AG04449 (cell line): ENCODE measurements around the gene TLN1.

Experiments used
- CTCF ChIA-PET: fragments of 350-600 bp; formaldehyde crosslinking; extraction: SDS; loops from one replicate; lab custom pipeline; 2021; ENCODE audit warnings: antibody characterized with exemption; lab: Yijun Ruan, JAX
- POLR2A ChIA-PET: fragments of 400-600, 350-600 bp; formaldehyde crosslinking; extraction: SDS; loops from one replicate; lab custom pipeline; 2020; ENCODE audit warnings: antibody characterized with exemption, inconsistent platforms; lab: Yijun Ruan, JAX
- DNase-seq: peaks from one replicate; pipeline ENCODE4 v3.0.0-alpha.2; 2010; ENCODE audit warnings: low read depth, low spot score
- H3K4me3 ChIP-seq: 2 replicates; pipeline ENCODE4 v1.5.1; 2011; ENCODE audit warnings: low read depth, mild to moderate bottlenecking, control low read depth, low read length
- TF ChIP-seq, protein P1 (sequence below): IDR thresholded peaks from one replicate; pipeline ENCODE4 v1.5.1; 2011; ENCODE audit warnings: mild to moderate bottlenecking, moderate library complexity, low read length, control low read depth, inconsistent platforms; ENCODE audit not compliant: insufficient read depth; ENCODE audit errors: missing control alignments

The TLN1 gene

DNA sequence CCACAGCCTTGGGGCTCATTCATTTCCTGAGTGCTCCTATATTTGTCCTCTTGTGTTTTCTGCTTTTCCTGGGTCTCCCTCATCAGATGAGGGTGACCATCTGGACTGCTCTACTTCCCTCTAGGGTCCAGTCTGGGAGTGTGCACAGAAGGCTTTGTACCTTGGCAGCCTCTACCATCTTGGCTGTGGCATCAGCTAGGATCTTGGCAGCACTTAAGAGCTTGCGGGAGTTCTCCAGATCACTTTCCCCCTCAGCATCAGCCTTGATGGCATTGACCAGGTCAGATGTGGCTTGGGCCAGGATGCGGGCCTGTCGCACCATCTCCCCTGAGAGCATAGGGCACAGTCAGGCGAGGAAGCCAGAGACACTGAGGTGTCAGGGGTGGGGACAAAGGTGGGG lies 15.8 kb downstream of the TLN1 start:
- ChIA-PET CTCF (interaction anchor here (1.7 to 34.3 kb wide), 3 partner anchors 2 to 58 kb away, joined by 5 to 816 read pairs (median 816); partner anchors contain the start of genes CCDC107, CREB3, RMRP and TLN1), POLR2A (interaction anchor here (0.6 to 4.7 kb wide), 3 partner anchors 9 to 28 kb away, joined by 3 to 36 read pairs (median 3); no protein-coding TSS in a partner anchor)
- TF ChIP-seq, protein P1, sequence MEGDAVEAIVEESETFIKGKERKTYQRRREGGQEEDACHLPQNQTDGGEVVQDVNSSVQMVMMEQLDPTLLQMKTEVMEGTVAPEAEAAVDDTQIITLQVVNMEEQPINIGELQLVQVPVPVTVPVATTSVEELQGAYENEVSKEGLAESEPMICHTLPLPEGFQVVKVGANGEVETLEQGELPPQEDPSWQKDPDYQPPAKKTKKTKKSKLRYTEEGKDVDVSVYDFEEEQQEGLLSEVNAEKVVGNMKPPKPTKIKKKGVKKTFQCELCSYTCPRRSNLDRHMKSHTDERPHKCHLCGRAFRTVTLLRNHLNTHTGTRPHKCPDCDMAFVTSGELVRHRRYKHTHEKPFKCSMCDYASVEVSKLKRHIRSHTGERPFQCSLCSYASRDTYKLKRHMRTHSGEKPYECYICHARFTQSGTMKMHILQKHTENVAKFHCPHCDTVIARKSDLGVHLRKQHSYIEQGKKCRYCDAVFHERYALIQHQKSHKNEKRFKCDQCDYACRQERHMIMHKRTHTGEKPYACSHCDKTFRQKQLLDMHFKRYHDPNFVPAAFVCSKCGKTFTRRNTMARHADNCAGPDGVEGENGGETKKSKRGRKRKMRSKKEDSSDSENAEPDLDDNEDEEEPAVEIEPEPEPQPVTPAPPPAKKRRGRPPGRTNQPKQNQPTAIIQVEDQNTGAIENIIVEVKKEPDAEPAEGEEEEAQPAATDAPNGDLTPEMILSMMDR, result no peak
- DNase-seq, result no peak
- no peak overlapping the region for H3K4me3 ChIP-seq

DNA sequence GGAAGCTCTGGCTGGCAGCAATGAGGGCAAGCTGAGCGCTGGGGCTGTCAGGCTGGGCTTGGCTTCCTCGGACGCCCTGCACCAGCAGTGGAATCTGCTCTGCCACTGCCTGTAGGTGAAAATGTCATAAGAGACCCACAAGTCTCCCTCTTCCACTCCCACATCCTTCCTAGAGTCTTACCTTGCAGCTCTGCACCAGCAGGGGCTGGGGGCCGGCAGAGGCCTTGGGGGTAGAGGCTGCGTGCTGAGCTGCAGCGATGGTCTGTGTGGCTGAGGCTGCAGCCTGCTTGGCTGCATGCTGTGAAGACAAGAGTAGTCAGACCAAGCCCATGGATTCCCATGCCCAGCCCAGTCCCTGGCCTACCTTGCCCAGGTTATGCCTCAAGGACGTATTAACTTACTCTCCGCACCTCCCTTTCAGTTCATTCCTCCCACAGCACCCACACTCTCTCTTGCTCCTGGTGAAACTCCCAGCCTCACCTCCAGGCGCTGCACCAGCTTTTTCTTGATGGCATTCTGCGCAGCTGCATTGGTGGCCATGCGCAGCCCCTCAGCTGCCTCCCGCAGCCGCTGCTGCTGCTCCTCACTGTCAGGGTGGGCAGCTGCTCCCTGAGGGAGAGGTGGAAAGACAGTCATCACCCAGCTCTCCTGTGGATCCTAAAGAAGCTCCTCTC lies 17.3 kb downstream of the TLN1 start:
- no peak overlapping the region for H3K4me3 ChIP-seq
- TF ChIP-seq, protein P1, result no peak
- DNase-seq, result no peak
- ChIA-PET POLR2A (interaction anchor here (0.8 to 4.7 kb wide), 5 partner anchors 10 to 24 kb away, joined by 3 to 36 read pairs (median 4); no protein-coding TSS in a partner anchor), CTCF (interaction anchor here (1.5 to 34.3 kb wide), 3 partner anchors 3 to 57 kb away, joined by 5 to 816 read pairs (median 816); partner anchors contain the start of genes CCDC107, CREB3, RMRP and TLN1)

DNA sequence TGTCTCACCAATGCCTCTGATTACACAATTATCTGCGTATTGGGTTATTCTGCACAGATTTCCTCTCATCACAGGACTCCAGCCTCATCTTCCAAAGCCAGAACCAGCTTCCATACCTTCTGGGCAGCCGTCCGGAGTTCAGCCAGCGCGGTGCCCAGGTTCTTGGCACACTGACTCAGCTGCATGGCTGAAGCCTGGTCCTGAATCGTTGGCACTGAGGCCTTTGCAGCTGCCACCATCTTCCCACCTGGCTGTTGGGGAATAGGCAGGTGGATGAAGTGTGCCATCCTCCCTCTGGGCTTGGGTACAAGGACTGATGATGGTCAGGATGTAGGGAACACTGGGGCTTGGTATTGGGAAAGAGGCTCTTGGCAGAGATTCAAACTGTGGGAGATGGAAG lies 17.9 kb downstream of the TLN1 start:
- no peak overlapping the region for H3K4me3 ChIP-seq
- TF ChIP-seq, protein P1, result no peak
- ChIA-PET CTCF (interaction anchor here (1.5 to 34.3 kb wide), 3 partner anchors 4 to 56 kb away, joined by 5 to 816 read pairs (median 816); partner anchors contain the start of genes CCDC107, CREB3, RMRP and TLN1), POLR2A (interaction anchor here (0.8 to 4.7 kb wide), 4 partner anchors 9 to 23 kb away, joined by 3 to 36 read pairs (median 6); no protein-coding TSS in a partner anchor)
- no peak for DNase-seq

DNA sequence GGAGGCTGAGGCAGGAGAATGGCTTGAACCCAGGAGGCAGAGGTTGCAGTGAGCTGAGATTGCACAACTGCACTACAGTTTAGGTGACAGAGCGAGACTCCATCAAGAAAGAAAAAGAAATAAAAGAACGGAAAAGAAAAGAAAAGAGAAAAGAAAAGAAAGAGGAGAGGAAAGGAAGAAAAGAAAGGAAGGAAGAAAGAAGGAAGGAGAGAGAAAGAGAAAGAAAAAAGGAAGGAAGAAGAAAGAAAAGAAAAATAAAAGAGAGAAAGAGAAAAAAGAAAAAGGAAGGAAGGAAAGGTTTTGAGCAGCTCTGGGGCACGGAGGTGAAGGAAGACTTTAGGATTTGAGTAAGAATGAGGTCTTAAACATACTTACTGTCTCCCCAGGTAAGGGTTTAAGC lies 18.4 kb downstream of the TLN1 start:
- POLR2A ChIA-PET, result interaction anchor here (0.5 to 1.9 kb wide), 5 partner anchors 9 to 35 kb away, joined by 3 to 12 read pairs (median 4); no protein-coding TSS in a partner anchor
- H3K4me3 ChIP-seq, result no peak overlapping the region
- CTCF ChIA-PET, result interaction anchor here (1.5 to 34.3 kb wide), 3 partner anchors 4 to 56 kb away, joined by 5 to 816 read pairs (median 816); partner anchors contain the start of genes CCDC107, CREB3, RMRP and TLN1
- TF ChIP-seq, protein P1, result no peak
- DNase-seq, result no peak

DNA sequence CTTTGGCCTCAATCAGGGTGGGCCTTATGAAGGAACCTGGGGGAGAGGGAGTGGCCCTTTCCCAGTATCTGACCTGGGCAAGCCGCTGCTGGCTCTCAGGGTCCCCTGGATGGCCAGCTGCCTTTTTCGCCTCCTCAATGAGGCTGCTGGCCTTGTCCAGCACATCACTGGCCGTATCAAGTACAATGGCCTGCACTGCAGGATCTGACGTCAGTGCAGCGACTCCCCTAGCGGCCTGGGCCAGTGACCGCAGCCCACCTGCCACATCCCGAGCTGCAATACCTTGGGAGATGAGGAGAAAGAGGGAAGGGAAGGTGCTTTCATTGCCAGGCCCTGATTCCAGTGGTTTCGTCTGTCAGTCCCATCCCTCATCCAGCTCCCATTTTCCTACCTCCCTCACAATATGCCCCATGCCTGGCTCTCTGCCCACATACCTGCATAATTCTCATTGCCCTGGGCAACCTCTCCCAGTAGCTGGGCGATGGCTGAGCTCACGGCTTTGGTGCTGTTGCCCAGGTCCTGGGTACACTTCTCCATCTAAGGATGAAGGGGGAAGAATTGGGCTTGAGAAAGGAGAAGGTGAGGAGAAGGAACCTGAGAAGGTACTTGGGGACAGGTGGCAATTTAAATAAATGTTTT lies 19.1 kb downstream of the TLN1 start:
- no peak for DNase-seq
- POLR2A ChIA-PET, result interaction anchor here (0.6 to 3.0 kb wide), 5 partner anchors 9 to 20 kb away, joined by 3 to 12 read pairs (median 4); partner anchors contain the start of genes CREB3 and TLN1
- CTCF ChIA-PET, result interaction anchor here (1.1 to 34.3 kb wide), 4 partner anchors 5 to 109 kb away, joined by 4 to 816 read pairs (median 410); partner anchors contain the start of genes CREB3, TLN1 and TPM2

More for the DNA sequence above, 19.1 kb downstream of the TLN1 start:
- TF ChIP-seq, protein P1, result no peak
- H3K4me3 ChIP-seq, result no peak overlapping the region
